Kidney (tissue), 14 donors: ENCODE measurements around the gene TARM1. TPM values are rescaled to one million over a fixed set of nuclear protein-coding genes. Genes with fewer than 3 reads are reported as not detected.
A peak's percentile ranks its signal among the peaks of the same experiment; 100 is the strongest.

Experiments used
- DNase-seq, 5 donors: peaks; one replicate each; pipeline ENCODE4 v3.0.0-alpha.2; 2013 to 2020
- FAIRE-seq: peaks from 2 replicates; lab custom pipeline; 2012; peaks lifted over from hg19 to GRCh38; lab: Jason Lieb, UNC
- H3K27ac ChIP-seq, 2 donors: one replicate each; pipeline ENCODE4 v1.7.0; 2013; ENCODE audit warnings: low read depth in 2 of 2, low read length in 2 of 2, inconsistent platforms in 1 of 2
- H3K27me3 ChIP-seq: one replicate; pipeline ENCODE4 v1.7.1; 2013; ENCODE audit warnings: low read length, inconsistent platforms; ENCODE audit not compliant: control insufficient read depth, insufficient read depth
- H3K36me3 ChIP-seq, 3 donors: one replicate each; pipeline versions ENCODE4 v1.7.0 to v1.7.1; 2013; ENCODE audit warnings: low read length in 3 of 3, control low read depth in 1 of 3, inconsistent platforms in 1 of 3; ENCODE audit not compliant: insufficient read depth in 3 of 3, control insufficient read depth in 2 of 3
- H3K4me1 ChIP-seq, 3 donors: one replicate each; pipeline versions ENCODE4 v1.7.0 to v1.7.1; 2013; ENCODE audit warnings: low read length in 3 of 3, inconsistent platforms in 1 of 3, low read depth in 1 of 3; ENCODE audit not compliant: control insufficient read depth in 2 of 3, insufficient read depth in 2 of 3
- H3K4me3 ChIP-seq, 3 donors: one replicate each; pipeline versions ENCODE4 v1.7.0 to v1.8.1; 2013; ENCODE audit warnings: low read length in 3 of 3, control low read depth in 1 of 3, inconsistent platforms in 1 of 3
- H3K9ac ChIP-seq, 3 donors: one replicate each; pipeline versions ENCODE4 v1.7.0 to v1.7.1; 2013; ENCODE audit warnings: low read length in 3 of 3, control low read depth in 1 of 3, inconsistent platforms in 1 of 3
- H3K9me3 ChIP-seq, 3 donors: one replicate each; pipeline versions ENCODE4 v1.7.0 to v1.7.1; 2013; ENCODE audit warnings: low read length in 3 of 3, control low read depth in 1 of 3, inconsistent platforms in 1 of 3; ENCODE audit not compliant: control insufficient read depth in 2 of 3, insufficient read depth in 1 of 3
- CTCF ChIP-seq: IDR thresholded peaks from 3 replicates; pipeline ENCODE4 v1.5.1; 2012; ENCODE audit warnings: mild to moderate bottlenecking, moderate library complexity, borderline replicate concordance; ENCODE audit not compliant: insufficient read depth; ENCODE audit errors: extremely low read depth
- intact Hi-C: fragments of 100-400 bp; cut with DNase I; formaldehyde crosslinking; loops from one replicate; pipeline ENCODE4 v1.11.1; 2022
- polyA plus RNA-seq: library from polyadenylated mRNA; stranded (reverse); fragments of 350-450 nt; fragmentation: Illumina TruSeq; extraction: RNeasy Lipid Tissue Mini Kit (QIAGEN cat#74804); gene quantifications from one replicate; pipeline ENCODE4 v1.2.3, GENCODE V29; 2014; ENCODE audit warnings: low read depth, low replicate concordance; ENCODE audit not compliant: insufficient read depth
- total RNA-seq: library from RNA; stranded (reverse); fragmentation: NEBNext Ultra II Directional; extraction: Animal tissue kit (Norgen Biotek cat#: 25700); gene quantifications from one replicate; pipeline ENCODE4 v1.2.1, GENCODE V29; 2021
- donor health status: control.
- donor health status: control.
- donor health status: control.
- donor health status: control.
- donor health status: control.
- donor health status: DM: yes; HTN: yes; CAD: no.
- donor health status: Normal renal cell carcinoma (clear cell type).

The TARM1 gene
- total and polyA plus RNA-seq, 2 donors from 2014 or later = not detected

DNA sequence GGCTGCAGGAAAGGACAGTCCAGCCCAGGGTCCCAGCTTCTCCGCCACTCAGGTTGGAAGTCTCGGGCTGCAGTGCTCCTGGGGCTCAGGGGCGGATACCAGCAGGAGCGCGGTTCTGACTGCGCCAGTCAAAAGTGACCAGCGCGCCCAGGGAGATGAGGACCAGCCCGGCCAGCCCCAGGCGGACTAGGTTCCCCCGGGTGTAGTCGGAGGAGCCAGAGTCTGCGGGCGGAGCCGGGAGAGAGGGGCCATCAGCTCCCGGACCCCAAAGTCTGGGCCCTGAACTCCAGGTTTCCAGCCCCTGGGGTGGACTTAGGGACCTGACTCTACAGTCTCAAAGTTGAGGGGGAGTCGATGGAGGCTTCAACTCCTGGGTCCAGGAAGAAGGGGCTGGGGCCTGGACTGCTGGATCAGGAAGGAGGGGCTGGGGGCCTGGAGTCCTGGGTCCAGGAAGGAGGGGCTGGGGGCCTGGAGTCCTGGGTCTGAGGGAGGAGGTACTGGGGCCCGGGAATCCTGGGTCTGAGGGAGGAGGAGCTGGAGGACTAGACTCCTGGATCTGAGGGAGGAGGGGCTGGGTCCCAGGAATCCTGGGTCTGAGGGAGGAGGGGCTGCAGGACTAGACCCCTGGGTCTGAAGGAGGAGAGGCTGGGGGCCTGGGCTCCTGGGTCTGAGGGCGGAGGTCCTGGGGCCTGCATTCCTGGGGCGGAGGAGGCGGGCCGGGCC lies 14.1 kb upstream of the TARM1 start:
- Histone ChIP-seq H3K9me3 (no peaks in the 10 kb centered on the region), H3K9ac (no peak overlapping the region), H3K27me3 (no peaks in the 10 kb centered on the region), H3K36me3 (no peaks in the 10 kb centered on the region), H3K27ac (no peak overlapping the region), H3K4me1 (no peaks in the 10 kb centered on the region), H3K4me3 (no peak overlapping the region)
- no peak for TF ChIP-seq CTCF
- intact Hi-C loops = no loop called here
- FAIRE-seq (no peak), DNase-seq (peak in 1 of 5 donors; percentile 66)

GRCh38 chr19:54094426-54095000 lies 13.3 kb upstream of the TARM1 start:
- H3K4me1 ChIP-seq = no peaks in the 10 kb centered on the region
- H3K9me3 ChIP-seq = no peaks in the 10 kb centered on the region
- intact Hi-C loops = no loop called here
- no peak for TF ChIP-seq CTCF
- H3K27me3 ChIP-seq = no peaks in the 10 kb centered on the region
- peak in 1 of 5 donors; percentile 12 for DNase-seq
- H3K36me3 ChIP-seq = no peaks in the 10 kb centered on the region
- no peak overlapping the region for H3K27ac ChIP-seq
- H3K9ac ChIP-seq = no peak overlapping the region
- no peak for FAIRE-seq
- no peak overlapping the region for H3K4me3 ChIP-seq

GRCh38 chr19:54084410-54084809 lies 3.2 kb upstream of the TARM1 start:
- DNase-seq (no peak), FAIRE-seq (no peak)
- TF ChIP-seq CTCF = no peak
- intact Hi-C loops = no loop called here
- H3K4me3 ChIP-seq = no peak overlapping the region
- peaks cover 0 to 7% (median 7%) of the 10 kb centered on the region in 3 donors for H3K9me3 ChIP-seq
- no peaks in the 10 kb centered on the region for H3K36me3 ChIP-seq
- H3K9ac ChIP-seq = no peak overlapping the region
- H3K27me3 ChIP-seq = no peaks in the 10 kb centered on the region
- no peak overlapping the region for H3K27ac ChIP-seq
- H3K4me1 ChIP-seq = no peaks in the 10 kb centered on the region
